HepG2 (cell line): ENCODE results near the gene KDM3B. TPM values are rescaled to one million over a fixed set of nuclear protein-coding genes. Genes with fewer than 3 reads are reported as not detected.
A peak's percentile ranks its signal among the peaks of the same experiment; 100 is the strongest.

ENCODE experiments used
- FOSL1 ChIP-seq: sonication (generic); formaldehyde crosslinking; IDR thresholded peaks from 2 replicates; pipeline ENCODE4 v1.9.0; 2021; ENCODE audit warnings: missing genetic modification reagents, borderline replicate concordance
- JUN ChIP-seq: sonication (generic); formaldehyde crosslinking; IDR thresholded peaks from 2 replicates; pipeline ENCODE4 v1.4.0; 2020; ENCODE audit warnings: mild to moderate bottlenecking, missing genetic modification reagents
- PHF8 ChIP-seq: sonication (generic); formaldehyde crosslinking; IDR thresholded peaks from 2 replicates; pipeline ENCODE4 v1.5.0; 2020; ENCODE audit warnings: missing genetic modification reagents
- PTBP1 ChIP-seq: fragments of 200-400 bp; formaldehyde crosslinking; IDR thresholded peaks from 2 replicates; pipeline ENCODE4 v1.6.1; 2018; ENCODE audit warnings: low read length, low read depth; ENCODE audit not compliant: poor library complexity, severe bottlenecking
- RBFOX2 ChIP-seq: fragments of 200-400 bp; formaldehyde crosslinking; IDR thresholded peaks from 2 replicates; pipeline ENCODE4 v1.6.1; 2017; ENCODE audit warnings: low read depth, mild to moderate bottlenecking, low read length
- TAF1 ChIP-seq: sonication (generic); formaldehyde crosslinking; IDR thresholded peaks from 2 replicates; pipeline ENCODE4 v1.4.0; 2020; ENCODE audit warnings: missing genetic modification reagents
- TCF12 ChIP-seq, 2 experiments: fragments of 450-650 bp in 1 of 2; sonication (generic) in 1 of 2; formaldehyde crosslinking in 1 of 2; IDR thresholded peaks; 2 replicates each; pipeline versions ENCODE4 v1.6.1 to v1.8.0; 2017 to 2022; ENCODE audit warnings: antibody characterized with exemption in 1 of 2, mild to moderate bottlenecking in 1 of 2, missing genetic modification reagents in 1 of 2, moderate library complexity in 1 of 2
- XBP1 ChIP-seq: sonication (generic); formaldehyde crosslinking; IDR thresholded peaks from 2 replicates; pipeline ENCODE4 v1.5.0; 2020; ENCODE audit warnings: missing genetic modification reagents
- YEATS2 ChIP-seq: sonication (generic); formaldehyde crosslinking; IDR thresholded peaks from 2 replicates; pipeline ENCODE4 v1.4.0; 2020; ENCODE audit warnings: missing genetic modification reagents, borderline replicate concordance
- ZNF430 ChIP-seq: sonication (generic); formaldehyde crosslinking; IDR thresholded peaks from 2 replicates; pipeline ENCODE4 v1.9.0; 2021; ENCODE audit warnings: mild to moderate bottlenecking, missing genetic modification reagents
- ZNF878 ChIP-seq: sonication (generic); formaldehyde crosslinking; IDR thresholded peaks from 2 replicates; pipeline ENCODE4 v1.8.1; 2023; ENCODE audit warnings: mild to moderate bottlenecking, missing genetic modification reagents, moderate library complexity
- polyA plus RNA-seq, 8 experiments: library from polyadenylated mRNA; depleted of rRNA in 3 of 8; stranded (reverse) in 7 of 8; unstranded in 1 of 8; fragments of >200 nt; fragmentation: Illumina TruSeq in 4 of 8; extraction: Trizol in 4 of 8; gene quantifications; 2 replicates each; pipeline versions ENCODE4 v1.2.1 to v1.2.3, GENCODE V29; 2011 to 2016; ENCODE audit warnings: low read depth in 4 of 8, missing spikeins in 1 of 8, mixed read lengths in 1 of 8; ENCODE audit not compliant: insufficient read depth in 1 of 8
- total RNA-seq, 5 experiments: library from RNA; depleted of rRNA; stranded (reverse); fragments of >200 nt; fragmentation: Illumina TruSeq; extraction: Trizol; gene quantifications; 2 replicates each; pipeline ENCODE4 v1.2.3, GENCODE V29; 2016; ENCODE audit warnings: low read depth in 1 of 5
- TF ChIP-seq, protein P1 (sequence below): sonication (generic); formaldehyde crosslinking; IDR thresholded peaks from 2 replicates; pipeline ENCODE4 v1.5.0; 2020; ENCODE audit warnings: missing genetic modification reagents
- TF ChIP-seq, protein P2 (sequence below): sonication (generic); formaldehyde crosslinking; IDR thresholded peaks from 2 replicates; pipeline ENCODE4 v1.4.0; 2020; ENCODE audit warnings: mild to moderate bottlenecking, missing genetic modification reagents, borderline replicate concordance
- TF ChIP-seq, protein P3 (sequence below): sonication (generic); formaldehyde crosslinking; IDR thresholded peaks from 2 replicates; pipeline ENCODE4 v1.8.1; 2023; ENCODE audit warnings: mild to moderate bottlenecking, moderate library complexity, missing genetic modification reagents
- TF ChIP-seq, protein P4 (sequence below): sonication (generic); formaldehyde crosslinking; IDR thresholded peaks from 2 replicates; pipeline ENCODE4 v1.4.0; 2020; ENCODE audit warnings: missing genetic modification reagents

Gene KDM3B
- total and polyA plus RNA-seq, 2 of the 13 experiments (the other 11 are each of a cell fraction or from before 2014, with no cell fraction given): 19.7 to 34.3 TPM

DNA sequence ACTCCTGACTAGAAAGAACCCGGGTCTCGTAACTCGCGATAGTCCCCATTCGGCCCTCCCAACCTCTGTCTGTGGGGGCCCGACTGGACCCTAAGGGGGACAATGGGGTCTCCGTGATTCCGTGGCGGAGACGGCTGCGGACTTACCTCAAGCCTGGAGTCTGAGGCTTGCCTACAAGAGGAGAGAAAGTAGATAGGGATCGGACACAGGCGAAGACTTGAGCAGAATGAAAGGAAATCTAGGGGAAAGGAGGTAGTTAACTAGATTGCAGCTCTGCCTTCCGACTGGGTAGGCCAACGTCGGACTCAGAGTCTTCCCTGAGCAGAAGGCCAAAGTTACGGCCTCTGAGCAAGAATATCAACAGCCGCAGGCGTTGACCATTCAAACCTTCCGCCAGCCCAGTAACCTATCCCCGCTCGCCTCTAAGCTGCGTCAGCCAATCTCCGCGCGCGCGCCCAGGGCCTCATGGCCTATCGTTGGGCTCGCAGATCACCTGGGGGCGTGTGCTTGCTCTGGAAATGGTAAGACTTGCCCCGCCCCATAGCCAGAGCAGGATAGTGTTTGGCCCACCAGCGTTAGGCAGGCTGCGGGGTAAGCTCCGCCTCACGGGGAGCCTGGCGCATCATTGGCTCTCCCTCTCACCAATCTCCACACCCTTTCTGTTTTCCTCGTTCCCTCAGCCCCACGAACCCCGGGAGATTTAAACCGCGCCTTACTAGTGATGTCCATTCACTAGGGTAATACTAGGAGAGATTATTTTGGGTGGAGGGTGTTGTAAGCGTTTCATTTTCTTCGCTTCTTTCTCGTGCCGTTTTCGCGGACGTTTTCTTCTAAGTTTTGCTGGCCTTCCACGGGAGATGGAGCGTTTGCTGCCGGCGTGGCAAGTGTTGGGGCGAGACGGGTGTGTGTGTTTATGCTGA lies 20.8 kb upstream of the KDM3B start, which contains the start of gene CDC25C (continued):
- TF ChIP-seq, protein P1, sequence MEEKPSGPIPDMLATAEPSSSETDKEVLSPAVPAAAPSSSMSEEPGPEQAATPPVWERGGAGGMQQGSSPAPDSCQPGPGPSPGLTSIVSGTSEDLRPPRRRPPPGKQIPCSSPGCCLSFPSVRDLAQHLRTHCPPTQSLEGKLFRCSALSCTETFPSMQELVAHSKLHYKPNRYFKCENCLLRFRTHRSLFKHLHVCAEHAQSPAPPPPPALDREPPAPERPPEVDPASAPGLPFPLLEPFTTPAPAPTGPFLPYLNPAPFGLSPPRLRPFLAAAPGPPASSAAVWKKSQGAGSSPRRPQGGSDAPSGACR (CRISPR knock-in tag): no peak
- TF ChIP-seq JUN (CRISPR knock-in tag): no peak
- TF ChIP-seq, protein P2, sequence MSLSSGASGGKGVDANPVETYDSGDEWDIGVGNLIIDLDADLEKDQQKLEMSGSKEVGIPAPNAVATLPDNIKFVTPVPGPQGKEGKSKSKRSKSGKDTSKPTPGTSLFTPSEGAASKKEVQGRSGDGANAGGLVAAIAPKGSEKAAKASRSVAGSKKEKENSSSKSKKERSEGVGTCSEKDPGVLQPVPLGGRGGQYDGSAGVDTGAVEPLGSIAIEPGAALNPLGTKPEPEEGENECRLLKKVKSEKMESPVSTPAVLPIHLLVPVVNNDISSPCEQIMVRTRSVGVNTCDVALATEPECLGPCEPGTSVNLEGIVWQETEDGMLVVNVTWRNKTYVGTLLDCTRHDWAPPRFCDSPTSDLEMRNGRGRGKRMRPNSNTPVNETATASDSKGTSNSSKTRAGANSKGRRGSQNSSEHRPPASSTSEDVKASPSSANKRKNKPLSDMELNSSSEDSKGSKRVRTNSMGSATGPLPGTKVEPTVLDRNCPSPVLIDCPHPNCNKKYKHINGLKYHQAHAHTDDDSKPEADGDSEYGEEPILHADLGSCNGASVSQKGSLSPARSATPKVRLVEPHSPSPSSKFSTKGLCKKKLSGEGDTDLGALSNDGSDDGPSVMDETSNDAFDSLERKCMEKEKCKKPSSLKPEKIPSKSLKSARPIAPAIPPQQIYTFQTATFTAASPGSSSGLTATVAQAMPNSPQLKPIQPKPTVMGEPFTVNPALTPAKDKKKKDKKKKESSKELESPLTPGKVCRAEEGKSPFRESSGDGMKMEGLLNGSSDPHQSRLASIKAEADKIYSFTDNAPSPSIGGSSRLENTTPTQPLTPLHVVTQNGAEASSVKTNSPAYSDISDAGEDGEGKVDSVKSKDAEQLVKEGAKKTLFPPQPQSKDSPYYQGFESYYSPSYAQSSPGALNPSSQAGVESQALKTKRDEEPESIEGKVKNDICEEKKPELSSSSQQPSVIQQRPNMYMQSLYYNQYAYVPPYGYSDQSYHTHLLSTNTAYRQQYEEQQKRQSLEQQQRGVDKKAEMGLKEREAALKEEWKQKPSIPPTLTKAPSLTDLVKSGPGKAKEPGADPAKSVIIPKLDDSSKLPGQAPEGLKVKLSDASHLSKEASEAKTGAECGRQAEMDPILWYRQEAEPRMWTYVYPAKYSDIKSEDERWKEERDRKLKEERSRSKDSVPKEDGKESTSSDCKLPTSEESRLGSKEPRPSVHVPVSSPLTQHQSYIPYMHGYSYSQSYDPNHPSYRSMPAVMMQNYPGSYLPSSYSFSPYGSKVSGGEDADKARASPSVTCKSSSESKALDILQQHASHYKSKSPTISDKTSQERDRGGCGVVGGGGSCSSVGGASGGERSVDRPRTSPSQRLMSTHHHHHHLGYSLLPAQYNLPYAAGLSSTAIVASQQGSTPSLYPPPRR (CRISPR knock-in tag): no peak; the same call in 1 of the 2 replicates
- TF ChIP-seq, protein P3, sequence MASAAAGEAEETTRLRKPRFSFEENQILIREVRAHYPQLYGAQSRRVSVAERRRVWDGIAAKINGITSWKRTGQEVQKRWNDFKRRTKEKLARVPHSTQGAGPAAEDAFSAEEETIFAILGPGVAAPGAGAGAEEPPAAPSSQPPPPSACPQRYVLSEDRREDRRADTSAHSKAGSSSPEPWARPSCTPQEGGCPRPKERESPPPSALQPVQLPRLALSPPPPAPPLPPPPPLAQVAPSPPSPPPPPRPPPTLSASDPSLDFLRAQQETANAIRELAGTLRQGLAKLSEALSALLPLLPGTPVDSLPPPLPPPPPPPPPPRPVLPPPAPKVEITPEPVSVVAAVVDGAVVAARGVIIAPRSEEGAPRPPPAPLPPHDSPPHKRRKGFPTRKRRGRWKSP (CRISPR knock-in tag): peak; percentile 87; the same call in 1 of the 2 replicates
- peak; percentile 78 for TF ChIP-seq PHF8
- TF ChIP-seq FOSL1 (CRISPR knock-in tag): no peak
- no peak for TF ChIP-seq PTBP1
- TF ChIP-seq, protein P4, sequence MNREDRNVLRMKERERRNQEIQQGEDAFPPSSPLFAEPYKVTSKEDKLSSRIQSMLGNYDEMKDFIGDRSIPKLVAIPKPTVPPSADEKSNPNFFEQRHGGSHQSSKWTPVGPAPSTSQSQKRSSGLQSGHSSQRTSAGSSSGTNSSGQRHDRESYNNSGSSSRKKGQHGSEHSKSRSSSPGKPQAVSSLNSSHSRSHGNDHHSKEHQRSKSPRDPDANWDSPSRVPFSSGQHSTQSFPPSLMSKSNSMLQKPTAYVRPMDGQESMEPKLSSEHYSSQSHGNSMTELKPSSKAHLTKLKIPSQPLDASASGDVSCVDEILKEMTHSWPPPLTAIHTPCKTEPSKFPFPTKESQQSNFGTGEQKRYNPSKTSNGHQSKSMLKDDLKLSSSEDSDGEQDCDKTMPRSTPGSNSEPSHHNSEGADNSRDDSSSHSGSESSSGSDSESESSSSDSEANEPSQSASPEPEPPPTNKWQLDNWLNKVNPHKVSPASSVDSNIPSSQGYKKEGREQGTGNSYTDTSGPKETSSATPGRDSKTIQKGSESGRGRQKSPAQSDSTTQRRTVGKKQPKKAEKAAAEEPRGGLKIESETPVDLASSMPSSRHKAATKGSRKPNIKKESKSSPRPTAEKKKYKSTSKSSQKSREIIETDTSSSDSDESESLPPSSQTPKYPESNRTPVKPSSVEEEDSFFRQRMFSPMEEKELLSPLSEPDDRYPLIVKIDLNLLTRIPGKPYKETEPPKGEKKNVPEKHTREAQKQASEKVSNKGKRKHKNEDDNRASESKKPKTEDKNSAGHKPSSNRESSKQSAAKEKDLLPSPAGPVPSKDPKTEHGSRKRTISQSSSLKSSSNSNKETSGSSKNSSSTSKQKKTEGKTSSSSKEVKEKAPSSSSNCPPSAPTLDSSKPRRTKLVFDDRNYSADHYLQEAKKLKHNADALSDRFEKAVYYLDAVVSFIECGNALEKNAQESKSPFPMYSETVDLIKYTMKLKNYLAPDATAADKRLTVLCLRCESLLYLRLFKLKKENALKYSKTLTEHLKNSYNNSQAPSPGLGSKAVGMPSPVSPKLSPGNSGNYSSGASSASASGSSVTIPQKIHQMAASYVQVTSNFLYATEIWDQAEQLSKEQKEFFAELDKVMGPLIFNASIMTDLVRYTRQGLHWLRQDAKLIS: no peak
- 0 out of 2 replicates have a peak, but pooled peaks have one; percentile 26 for TF ChIP-seq RBFOX2
- peak; percentile 86 for TF ChIP-seq ZNF878
- TF ChIP-seq TAF1: peak; percentile 77; the same call in 1 of the 2 replicates
- no peak for TF ChIP-seq TCF12 (IDR thresholded peaks at IDR 0.05)
- no peak for TF ChIP-seq TCF12 (CRISPR knock-in tag; IDR thresholded peaks at IDR 0.05)
- no peak for TF ChIP-seq XBP1 (CRISPR knock-in tag)
- no peak; the same call in 1 of the 2 replicates for TF ChIP-seq ZNF430
- no peak; the same call in 1 of the 2 replicates for TF ChIP-seq YEATS2 (CRISPR knock-in tag)
